Gastroesophageal sphincter (tissue), 4 donors: ENCODE results near the gene LRRC42. TPM values are rescaled to one million over a fixed set of nuclear protein-coding genes. Genes with fewer than 3 reads are reported as not detected.

Source experiments
- ATAC-seq: fragments of 150-250 bp; one replicate; pipeline ENCODE4 v1.9.1; 2016; ENCODE audit warnings: mild to moderate bottlenecking, moderate library complexity
- H3K27ac ChIP-seq, 4 donors: fragments of 200-600 bp; sonication (generic) in 3 of 4; 1 replicate in 3 of 4; 2 replicates in 1 of 4; pipeline ENCODE4 v1.5.1; 2016 to 2019
- H3K27me3 ChIP-seq: fragments of 200-600 bp; sonication (generic); one replicate; pipeline ENCODE4 v1.5.1; 2019
- H3K36me3 ChIP-seq, 2 donors: fragments of 200-600 bp; sonication (generic); one replicate each; pipeline ENCODE4 v1.5.1; 2019; ENCODE audit warnings: control low read depth in 1 of 2
- H3K4me1 ChIP-seq, 3 donors: fragments of 200-600 bp; sonication (generic); 1 replicate in 2 of 3; 2 replicates in 1 of 3; pipeline ENCODE4 v1.5.1; 2016 to 2019; ENCODE audit warnings: control low read depth in 2 of 3
- H3K4me3 ChIP-seq, 2 donors: fragments of 200-600 bp; sonication (generic); one replicate each; pipeline ENCODE4 v1.5.1; 2019; ENCODE audit warnings: mild to moderate bottlenecking in 1 of 2, moderate library complexity in 1 of 2
- H3K9me3 ChIP-seq, 3 donors: fragments of 200-600 bp; sonication (generic); one replicate each; pipeline ENCODE4 v1.5.1; 2017 to 2019; ENCODE audit warnings: control low read depth in 2 of 3
- CTCF ChIP-seq, 4 experiments: fragments of 200-600 bp in 2 of 4; fragments of 450-650 bp in 2 of 4; sonication (generic) in 1 of 4; IDR thresholded peaks; one replicate each; pipeline ENCODE4 v1.5.1; 2017 to 2019; ENCODE audit warnings: antibody characterized with exemption in 4 of 4, mild to moderate bottlenecking in 2 of 4, moderate library complexity in 2 of 4
- EP300 ChIP-seq: sonication (generic); formaldehyde crosslinking; IDR thresholded peaks from one replicate; pipeline ENCODE4 v1.6.1; 2017; ENCODE audit warnings: antibody characterized with exemption, mild to moderate bottlenecking
- POLR2A ChIP-seq, 2 donors: fragments of 450-650 bp; IDR thresholded peaks; one replicate each; pipeline ENCODE4 v1.6.1; 2017; ENCODE audit warnings: antibody characterized with exemption in 2 of 2, mild to moderate bottlenecking in 2 of 2, moderate library complexity in 1 of 2
- POLR2AphosphoS5 ChIP-seq: sonication (generic); formaldehyde crosslinking; IDR thresholded peaks from one replicate; pipeline ENCODE4 v1.6.1; 2017; ENCODE audit warnings: antibody characterized with exemption
- WGBS, 2 donors: methylation state at CpG; one replicate each; pipeline ENCODE4 v1.1.5; 2018; ENCODE audit warnings: low coverage in 1 of 2; 5-methylcytosine and 5-hydroxymethylcytosine counted together
- total RNA-seq, 4 donors: library from RNA; depleted of rRNA; stranded (reverse); fragments of >200 nt; gene quantifications; one replicate each; pipeline ENCODE4 v1.1.0, GENCODE V29; 2016

The LRRC42 gene
- total RNA-seq, 4 donors from 2014 or later, result 19.6 to 31.4 (median 23.9) TPM

GRCh38 chr1:53930932-53931331 lies 15.2 kb upstream of the LRRC42 start:
- H3K4me3 ChIP-seq, result no peak overlapping the region
- no peak for ATAC-seq
- no peaks in the 10 kb centered on the region for H3K27me3 ChIP-seq
- H3K4me1 ChIP-seq, result peaks cover 0 to under 1% (median 0%) of the 10 kb centered on the region in 3 donors
- TF ChIP-seq POLR2A (IDR thresholded peaks at IDR 0.05), result no peak
- no peak for TF ChIP-seq CTCF (IDR thresholded peaks at IDR 0.05)
- no peak for TF ChIP-seq POLR2AphosphoS5
- no peak for TF ChIP-seq EP300
- H3K9me3 ChIP-seq, result no peaks in the 10 kb centered on the region
- peaks cover 0 to 48% of the 10 kb centered on the region in 2 donors for H3K36me3 ChIP-seq
- H3K27ac ChIP-seq, result no peak overlapping the region
- WGBS, 2 donors, result 85 to 88% methylated on average over 3 of the region's 3 CpGs

GRCh38 chr1:53931523-53931922 lies 14.6 kb upstream of the LRRC42 start:
- peaks cover 0 to 6% (median 0%) of the 10 kb centered on the region in 3 donors for H3K4me1 ChIP-seq
- TF ChIP-seq POLR2AphosphoS5, result no peak
- no peak for TF ChIP-seq CTCF (IDR thresholded peaks at IDR 0.05)
- TF ChIP-seq EP300, result no peak
- TF ChIP-seq POLR2A (IDR thresholded peaks at IDR 0.05), result no peak
- H3K4me3 ChIP-seq, result no peak overlapping the region
- no peaks in the 10 kb centered on the region for H3K27me3 ChIP-seq
- no peak overlapping the region for H3K27ac ChIP-seq
- peaks cover 0 to 42% of the 10 kb centered on the region in 2 donors for H3K36me3 ChIP-seq
- no peak for ATAC-seq
- WGBS, 2 donors, result 95 to 100% methylated on average over 2 of the region's 2 CpGs
- no peaks in the 10 kb centered on the region for H3K9me3 ChIP-seq

GRCh38 chr1:53934170-53934765 lies 11.9 kb upstream of the LRRC42 start:
- WGBS, 2 donors, result 90 to 100% methylated on average over 1 of the region's 1 CpG
- Histone ChIP-seq H3K4me3 (no peak overlapping the region), H3K4me1 (peaks cover 0 to 16% (median 0%) of the 10 kb centered on the region in 3 donors), H3K27me3 (no peaks in the 10 kb centered on the region), H3K27ac (no peak overlapping the region), H3K36me3 (peaks cover 0 to 19% of the 10 kb centered on the region in 2 donors), H3K9me3 (no peaks in the 10 kb centered on the region)
- ATAC-seq, result no peak
- TF ChIP-seq EP300, result no peak
- TF ChIP-seq POLR2AphosphoS5, result no peak
- TF ChIP-seq POLR2A (IDR thresholded peaks at IDR 0.05), result no peak
- no peak for TF ChIP-seq CTCF (IDR thresholded peaks at IDR 0.05)

GRCh38 chr1:53936430-53936829 lies 9.7 kb upstream of the LRRC42 start:
- TF ChIP-seq POLR2AphosphoS5 (no peak), EP300 (no peak), CTCF (IDR thresholded peaks at IDR 0.05) (no peak), POLR2A (IDR thresholded peaks at IDR 0.05) (no peak)
- Histone ChIP-seq H3K4me3 (no peak overlapping the region), H3K9me3 (no peaks in the 10 kb centered on the region), H3K27me3 (no peaks in the 10 kb centered on the region), H3K27ac (peak overlapping the region in 1 of 4 donors; percentile 43), H3K4me1 (peaks cover 0 to 23% (median 0%) of the 10 kb centered on the region in 3 donors), H3K36me3 (peaks cover 0 to 18% of the 10 kb centered on the region in 2 donors)
- ATAC-seq, result no peak
- WGBS, 2 donors, result 88 to 100% methylated on average over 1 of the region's 1 CpG
